Globus pallidus (tissue), 1 donor: ENCODE results near the gene HS3ST3A1.

Experiments used
- DNase-seq: peaks from one replicate; pipeline ENCODE4 v3.0.0-alpha.2; 2015; ENCODE audit warnings: low spot score

HS3ST3A1 gene

GRCh38 chr17:13491916-13492736 is 109.6 kb downstream of the HS3ST3A1 start:
- DNase-seq = no peak

- no peak for DNase-seq
Measured at GRCh38 chr17:13491491-13491890, 110.2 kb downstream of the HS3ST3A1 start.

- DNase-seq = no peak
Measured at GRCh38 chr17:13490906-13491482, 110.7 kb downstream of the HS3ST3A1 start.

GRCh38 chr17:13490427-13490826 is 111.3 kb downstream of the HS3ST3A1 start:
- DNase-seq = no peak

GRCh38 chr17:13485327-13485726 is 116.4 kb downstream of the HS3ST3A1 start:
- no peak for DNase-seq

GRCh38 chr17:13484020-13484419 is 117.7 kb downstream of the HS3ST3A1 start:
- no peak for DNase-seq

- no peak for DNase-seq
Measured at GRCh38 chr17:13480877-13481276, 120.9 kb downstream of the HS3ST3A1 start.

- DNase-seq = no peak
Measured at GRCh38 chr17:13478326-13478830, 123.4 kb downstream of the HS3ST3A1 start.

- no peak for DNase-seq
Measured at GRCh38 chr17:13477180-13477611, 124.5 kb downstream of the HS3ST3A1 start.

- DNase-seq = no peak
Measured at GRCh38 chr17:13476720-13477119, 125.0 kb downstream of the HS3ST3A1 start.

GRCh38 chr17:13475574-13476223 is 126.0 kb downstream of the HS3ST3A1 start:
- DNase-seq = no peak

- DNase-seq = no peak
Measured at GRCh38 chr17:13474073-13474800, 127.5 kb downstream of the HS3ST3A1 start.

- no peak for DNase-seq
Measured at GRCh38 chr17:13465678-13466077, 136.1 kb downstream of the HS3ST3A1 start.

- DNase-seq = no peak
Measured at GRCh38 chr17:13462673-13463124, 139.0 kb downstream of the HS3ST3A1 start.

- DNase-seq = no peak
Measured at GRCh38 chr17:13462146-13462545, 139.6 kb downstream of the HS3ST3A1 start.

GRCh38 chr17:13460261-13461000 is 141.3 kb downstream of the HS3ST3A1 start:
- DNase-seq = no peak

- DNase-seq = no peak
Measured at GRCh38 chr17:13457783-13458182, 143.9 kb downstream of the HS3ST3A1 start.
